Loucy (cell line): ENCODE data around the gene CD44.

Source experiments
- H2AFZ ChIP-seq: fragments of 200-600 bp; sonication (generic); 2 replicates; pipeline ENCODE4 v1.6.0; 2016; ENCODE audit warnings: antibody characterized with exemption, mild to moderate bottlenecking, low read length, moderate library complexity
- H3F3A ChIP-seq: fragments of 200-600 bp; 2 replicates; pipeline ENCODE4 v1.6.0; 2016; ENCODE audit warnings: antibody characterized with exemption, low read depth, mild to moderate bottlenecking
- H3K27me3 ChIP-seq: fragments of 200-600 bp; sonication (generic); 2 replicates; pipeline ENCODE4 v1.6.1; 2014; ENCODE audit warnings: low read length, mild to moderate bottlenecking; ENCODE audit not compliant: insufficient read depth, poor library complexity, severe bottlenecking
- H3K36me3 ChIP-seq: fragments of 200-600 bp; sonication (generic); 2 replicates; pipeline ENCODE4 v1.6.1; 2016; ENCODE audit warnings: low read length; ENCODE audit not compliant: insufficient read depth
- H3K4me1 ChIP-seq: fragments of 200-600 bp; sonication (generic); 2 replicates; pipeline ENCODE4 v1.5.1; 2014; ENCODE audit warnings: low read length, mild to moderate bottlenecking; ENCODE audit not compliant: insufficient read depth, poor library complexity, severe bottlenecking
- H3K4me2 ChIP-seq: fragments of 200-600 bp; sonication (generic); 2 replicates; pipeline ENCODE4 v1.6.0; 2014; ENCODE audit warnings: antibody characterized with exemption, low read length, low read depth, mild to moderate bottlenecking; ENCODE audit not compliant: poor library complexity, severe bottlenecking
- H3K4me3 ChIP-seq: fragments of 200-600 bp; sonication (generic); 2 replicates; pipeline ENCODE4 v1.5.1; 2014; ENCODE audit warnings: low read length, mild to moderate bottlenecking, mixed read lengths; ENCODE audit not compliant: poor library complexity, severe bottlenecking
- H3K79me2 ChIP-seq: fragments of 200-600 bp; sonication (generic); 2 replicates; pipeline ENCODE4 v1.6.1; 2014; ENCODE audit warnings: low read length; ENCODE audit not compliant: insufficient read depth
- H3K9ac ChIP-seq: fragments of 200-600 bp; sonication (generic); 2 replicates; pipeline ENCODE4 v1.6.0; 2014; ENCODE audit warnings: mild to moderate bottlenecking, low read depth, low read length, moderate library complexity; ENCODE audit not compliant: poor library complexity, severe bottlenecking
- H3K9me2 ChIP-seq: fragments of 200-600 bp; sonication (generic); replicated peaks from 2 replicates; pipeline ENCODE4 v1.6.1; 2016; ENCODE audit warnings: low read depth, low read length, mixed read lengths
- H3K9me3 ChIP-seq: fragments of 200-600 bp; sonication (generic); 2 replicates; pipeline ENCODE4 v1.6.1; 2014; ENCODE audit warnings: mild to moderate bottlenecking, antibody characterized with exemption, low read length, low read depth; ENCODE audit not compliant: insufficient read depth
- H4K20me1 ChIP-seq: fragments of 200-600 bp; sonication (generic); 2 replicates; pipeline ENCODE4 v1.6.0; 2014; ENCODE audit warnings: antibody characterized with exemption, low read length, mild to moderate bottlenecking; ENCODE audit not compliant: insufficient read depth, poor library complexity, severe bottlenecking
- CTCF ChIP-seq: fragments of 200-600 bp; sonication (generic); conservative IDR thresholded peaks from 2 replicates; pipeline ENCODE4 v1.5.1; 2014; ENCODE audit warnings: mild to moderate bottlenecking, antibody characterized with exemption, low read length
- EZH2phosphoT487 ChIP-seq: fragments of 200-600 bp; IDR thresholded peaks from 2 replicates; pipeline ENCODE4 v1.6.1; 2018; ENCODE audit warnings: antibody characterized with exemption, mild to moderate bottlenecking, moderate library complexity, borderline replicate concordance

Gene CD44

GRCh38 chr11:35230388-35230787 is 91.4 kb downstream of the CD44 start:
- TF ChIP-seq EZH2phosphoT487 (no peak), CTCF (no peak)
- no peaks in the 10 kb centered on the region for H4K20me1 ChIP-seq
- no peak overlapping the region for H3K4me2 ChIP-seq
- no peaks in the 10 kb centered on the region for H3K27me3 ChIP-seq
- H3K36me3 ChIP-seq: peaks cover 72% of the 10 kb centered on the region; the same call in 1 of the 2 replicates
- H3K4me1 ChIP-seq: peaks cover 7% of the 10 kb centered on the region
- no peak overlapping the region for H2AFZ ChIP-seq
- no peak overlapping the region for H3K9ac ChIP-seq
- H3F3A ChIP-seq: no peaks in the 10 kb centered on the region
- H3K4me3 ChIP-seq: no peak overlapping the region
- H3K79me2 ChIP-seq: no peaks in the 10 kb centered on the region
- no peaks in the 10 kb centered on the region for H3K9me2 ChIP-seq
- H3K9me3 ChIP-seq: peaks cover 6% of the 10 kb centered on the region; the same call in 1 of the 2 replicates

- no peak overlapping the region for H3K4me2 ChIP-seq
- no peak overlapping the region for H3K9ac ChIP-seq
- no peaks in the 10 kb centered on the region for H3K27me3 ChIP-seq
- H3K9me3 ChIP-seq: peaks cover 6% of the 10 kb centered on the region; the same call in 1 of the 2 replicates
- no peaks in the 10 kb centered on the region for H3K79me2 ChIP-seq
- no peak for TF ChIP-seq CTCF
- TF ChIP-seq EZH2phosphoT487: no peak
- no peaks in the 10 kb centered on the region for H4K20me1 ChIP-seq
- peaks cover 16% of the 10 kb centered on the region for H3K4me1 ChIP-seq
- no peak overlapping the region for H2AFZ ChIP-seq
- no peak overlapping the region for H3K4me3 ChIP-seq
- no peaks in the 10 kb centered on the region for H3F3A ChIP-seq
- no peaks in the 10 kb centered on the region for H3K9me2 ChIP-seq
- peaks cover 64% of the 10 kb centered on the region; the same call in 1 of the 2 replicates for H3K36me3 ChIP-seq
These were observed 92.3 kb downstream of the CD44 start for GRCh38 chr11:35231076-35231860.

GRCh38 chr11:35232891-35233330 is 93.9 kb downstream of the CD44 start:
- Histone ChIP-seq H3K4me2 (no peak overlapping the region), H3K9ac (no peak overlapping the region), H3K79me2 (no peaks in the 10 kb centered on the region), H3K4me3 (no peak overlapping the region), H2AFZ (no peak overlapping the region), H3K4me1 (peaks cover 32% of the 10 kb centered on the region), H3K27me3 (no peaks in the 10 kb centered on the region), H3K36me3 (peaks cover 50% of the 10 kb centered on the region; the same call in 1 of the 2 replicates), H3F3A (no peaks in the 10 kb centered on the region), H3K9me3 (peaks cover 6% of the 10 kb centered on the region; the same call in 1 of the 2 replicates), H4K20me1 (no peaks in the 10 kb centered on the region), H3K9me2 (no peaks in the 10 kb centered on the region)
- TF ChIP-seq CTCF: no peak
- TF ChIP-seq EZH2phosphoT487: no peak
